HepG2 (cell line): ENCODE measurements around the gene MRPL3. TPM values are rescaled to one million over a fixed set of nuclear protein-coding genes. Genes with fewer than 3 reads are reported as not detected.

Experiments used
- ATAC-seq: fragments of 200-7000 bp; cut with Tn5 transposase; 3 replicates; pipeline ENCODE4 v1.9.1; 2020; ENCODE audit warnings: mild to moderate bottlenecking, moderate library complexity
- BruUV-seq: library from RNA; stranded (reverse); fragments of 400-500 nt; replicated peaks from 2 replicates; lab custom pipeline; 2021; lab: Mats Ljungman, UMichigan
- CTCF ChIA-PET: fragments of 300-600 bp; formaldehyde crosslinking; extraction: SDS; loops from one replicate; lab custom pipeline; 2021; ENCODE audit warnings: low total read pairs, inconsistent platforms, low intra/inter-chr PET ratio; lab: Yijun Ruan, JAX
- POLR2A ChIA-PET: fragments of 350-600 bp; sonication (Branson Sonifier 250); formaldehyde crosslinking; loops from one replicate; lab custom pipeline; 2020; ENCODE audit warnings: antibody characterized with exemption, inconsistent platforms; lab: Yijun Ruan, JAX
- DNase-seq: peaks from one replicate; pipeline ENCODE4 v3.0.0-alpha.2; 2015; ENCODE audit warnings: low spot score
- FAIRE-seq: peaks from 3 replicates; lab custom pipeline; 2011; peaks lifted over from hg19 to GRCh38; lab: Jason Lieb, UNC
- H2AFZ ChIP-seq: one replicate; pipeline ENCODE4 v1.6.1; 2011; ENCODE audit warnings: low read length, inconsistent platforms
- H3K27ac ChIP-seq: fragments of 300-600 bp; 3 replicates; pipeline ENCODE4 v1.8.0; 2011; ENCODE audit warnings: mixed run types, mild to moderate bottlenecking, mixed read lengths, low read length, inconsistent platforms; ENCODE audit not compliant: insufficient read depth; ENCODE audit errors: extremely low read length
- H3K27me3 ChIP-seq, 2 experiments: fragments of 200-600 bp in 1 of 2; 2 replicates in 1 of 2; 3 replicates in 1 of 2; pipeline versions ENCODE4 v1.6.0 to v1.8.0; 2011; ENCODE audit warnings: low read length in 2 of 2, mild to moderate bottlenecking in 2 of 2, moderate library complexity in 2 of 2, inconsistent platforms in 1 of 2; ENCODE audit not compliant: insufficient read depth in 2 of 2, control insufficient read depth in 1 of 2
- H3K36me3 ChIP-seq, 2 experiments: fragments of 200-600 bp in 1 of 2; replicated peaks in 1 of 2; 2 replicates in 1 of 2; 3 replicates in 1 of 2; pipeline versions ENCODE4 v1.5.1 to v1.8.0; 2011; ENCODE audit warnings: low read length in 2 of 2, inconsistent platforms in 1 of 2; ENCODE audit not compliant: insufficient read depth in 2 of 2, control insufficient read depth in 1 of 2
- H3K4me1 ChIP-seq: 2 replicates; pipeline ENCODE4 v1.5.1; 2012; ENCODE audit warnings: low read length, inconsistent platforms; ENCODE audit not compliant: insufficient read depth
- H3K4me2 ChIP-seq: 2 replicates; pipeline ENCODE4 v1.6.0; 2011; ENCODE audit warnings: low read depth, low read length, inconsistent platforms
- H3K4me3 ChIP-seq, 3 experiments: fragments of 200-600 bp in 1 of 3; sonication (generic), shearing (Covaris generic) in 1 of 3; replicated peaks in 1 of 3; 2 replicates each; pipeline ENCODE4 v1.5.1; 2011 to 2016; ENCODE audit warnings: low read length in 3 of 3, inconsistent platforms in 2 of 3, low read depth in 2 of 3, mild to moderate bottlenecking in 2 of 3, control low read depth in 1 of 3, mixed read lengths in 1 of 3; ENCODE audit not compliant: insufficient read depth in 1 of 3
- H3K79me2 ChIP-seq: one replicate; pipeline ENCODE4 v1.6.1; 2011; ENCODE audit warnings: low read length, inconsistent platforms; ENCODE audit not compliant: insufficient read depth
- H3K9ac ChIP-seq: 2 replicates; pipeline ENCODE4 v1.6.0; 2011; ENCODE audit warnings: mild to moderate bottlenecking, low read depth, low read length, inconsistent platforms; ENCODE audit not compliant: insufficient read depth
- H3K9me3 ChIP-seq: 2 replicates; pipeline ENCODE4 v1.5.1; 2012; ENCODE audit warnings: mild to moderate bottlenecking, low read length
- H4K20me1 ChIP-seq: 2 replicates; pipeline ENCODE4 v1.6.0; 2011; ENCODE audit warnings: inconsistent platforms, mild to moderate bottlenecking, low read length, moderate library complexity; ENCODE audit not compliant: insufficient read depth
- CHCHD3 ChIP-seq: sonication (generic); formaldehyde crosslinking; IDR thresholded peaks from 2 replicates; pipeline ENCODE4 v1.8.0; 2022; ENCODE audit warnings: mild to moderate bottlenecking, missing genetic modification reagents, moderate library complexity
- in situ Hi-C: cut with HindIII; loops from 2 replicates; pipeline ENCODE4 v1.10.0; 2017; ENCODE audit warnings: low pct_unique_long_range_greater_than_20kb; ENCODE audit not compliant: extremely low pct_ligation_motif_present
- intact Hi-C: fragments of 100-400 bp; cut with micrococcal nuclease; formaldehyde crosslinking; loops from one replicate; pipeline ENCODE4 v1.10.0; 2022; ENCODE audit not compliant: unreplicated experiment
- polyA plus RNA-seq, 8 experiments: library from polyadenylated mRNA; depleted of rRNA in 3 of 8; stranded (reverse) in 7 of 8; unstranded in 1 of 8; fragments of >200 nt; fragmentation: Illumina TruSeq in 4 of 8; extraction: Trizol in 4 of 8; gene quantifications; 2 replicates each; pipeline versions ENCODE4 v1.2.1 to v1.2.3, GENCODE V29; 2011 to 2016; ENCODE audit warnings: low read depth in 4 of 8, missing spikeins in 1 of 8, mixed read lengths in 1 of 8; ENCODE audit not compliant: insufficient read depth in 1 of 8
- total RNA-seq, 5 experiments: library from RNA; depleted of rRNA; stranded (reverse); fragments of >200 nt; fragmentation: Illumina TruSeq; extraction: Trizol; gene quantifications; 2 replicates each; pipeline ENCODE4 v1.2.3, GENCODE V29; 2016; ENCODE audit warnings: low read depth in 1 of 5
- TF ChIP-seq, protein P1 (sequence below): sonication (generic); formaldehyde crosslinking; IDR thresholded peaks from 2 replicates; pipeline ENCODE4 v1.4.0; 2020; ENCODE audit warnings: low read depth, mild to moderate bottlenecking, missing genetic modification reagents
- TF ChIP-seq, protein P2 (sequence below): sonication (generic); formaldehyde crosslinking; IDR thresholded peaks from 2 replicates; pipeline ENCODE4 v1.4.0; 2020; ENCODE audit warnings: missing genetic modification reagents, mild to moderate bottlenecking, borderline replicate concordance
- TF ChIP-seq, protein P3 (sequence below): sonication (generic); formaldehyde crosslinking; IDR thresholded peaks from 2 replicates; pipeline ENCODE4 v1.5.1; 2020; ENCODE audit warnings: missing genetic modification reagents, mild to moderate bottlenecking, borderline replicate concordance
- TF ChIP-seq, protein P4 (sequence below): IDR thresholded peaks from 2 replicates; pipeline ENCODE4 v1.6.1; 2016; ENCODE audit warnings: control low read depth
- TF ChIP-seq, protein P5 (sequence below): sonication (generic); formaldehyde crosslinking; IDR thresholded peaks from 2 replicates; pipeline ENCODE4 v1.4.0; 2020; ENCODE audit warnings: missing genetic modification reagents
- TF ChIP-seq, protein P6 (sequence below): sonication (generic); formaldehyde crosslinking; IDR thresholded peaks from 2 replicates; pipeline ENCODE4 v1.4.0; 2020; ENCODE audit warnings: missing genetic modification reagents
- TF ChIP-seq, protein P7 (sequence below): sonication (generic); formaldehyde crosslinking; conservative IDR thresholded peaks from 2 replicates; pipeline ENCODE4 v1.4.0; 2020; ENCODE audit warnings: mild to moderate bottlenecking, missing genetic modification reagents, moderate library complexity
- TF ChIP-seq, protein P8 (sequence below): sonication (generic); formaldehyde crosslinking; IDR thresholded peaks from 2 replicates; pipeline ENCODE4 v1.5.0; 2020; ENCODE audit warnings: missing genetic modification reagents

MRPL3 gene
- total and polyA plus RNA-seq, 2 of the 13 experiments (the other 11 are each of a cell fraction or from before 2014, with no cell fraction given): 114 to 172 TPM

DNA sequence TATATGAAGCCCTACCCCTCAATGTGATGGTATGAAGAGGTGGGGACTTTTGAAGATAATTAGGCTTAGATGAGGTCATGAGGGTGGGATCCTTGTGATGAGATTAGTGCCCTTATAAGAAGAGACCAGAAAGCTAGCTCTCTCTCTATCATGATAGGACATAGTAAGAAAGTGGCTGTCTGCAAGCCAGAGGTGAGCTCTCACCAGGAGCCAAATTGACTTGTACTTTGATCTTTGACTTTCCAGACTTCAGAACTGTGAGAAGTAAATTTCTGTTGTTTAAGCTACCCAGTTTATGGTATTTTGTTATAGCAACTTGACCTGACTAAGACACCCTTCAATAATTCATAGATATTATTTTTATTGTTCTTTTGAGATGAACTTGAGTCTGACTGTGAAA, 29.9 kb upstream of the MRPL3 start:
- no peak overlapping the region for H3K9ac ChIP-seq
- H3K4me3 ChIP-seq: no peak overlapping the region
- no peaks in the 10 kb centered on the region for H3K36me3 ChIP-seq
- H3K9me3 ChIP-seq: no peaks in the 10 kb centered on the region
- no peaks in the 10 kb centered on the region for H3K4me1 ChIP-seq
- no peak overlapping the region for H2AFZ ChIP-seq
- DNase-seq (no peak), FAIRE-seq (no peak), ATAC-seq (no peak)
- POLR2A ChIA-PET: no interaction called here
- no peak overlapping the region for H3K4me2 ChIP-seq
- H3K27ac ChIP-seq: no peak overlapping the region
- no peaks in the 10 kb centered on the region for H4K20me1 ChIP-seq
- intact Hi-C loops: no loop called here
- BruUV-seq: no TSS peak
- no peaks in the 10 kb centered on the region for H3K79me2 ChIP-seq
- CTCF ChIA-PET: no interaction called here
- in situ Hi-C loops: no loop called here
- H3K27me3 ChIP-seq: no peaks in the 10 kb centered on the region
- TF ChIP-seq, protein P1, sequence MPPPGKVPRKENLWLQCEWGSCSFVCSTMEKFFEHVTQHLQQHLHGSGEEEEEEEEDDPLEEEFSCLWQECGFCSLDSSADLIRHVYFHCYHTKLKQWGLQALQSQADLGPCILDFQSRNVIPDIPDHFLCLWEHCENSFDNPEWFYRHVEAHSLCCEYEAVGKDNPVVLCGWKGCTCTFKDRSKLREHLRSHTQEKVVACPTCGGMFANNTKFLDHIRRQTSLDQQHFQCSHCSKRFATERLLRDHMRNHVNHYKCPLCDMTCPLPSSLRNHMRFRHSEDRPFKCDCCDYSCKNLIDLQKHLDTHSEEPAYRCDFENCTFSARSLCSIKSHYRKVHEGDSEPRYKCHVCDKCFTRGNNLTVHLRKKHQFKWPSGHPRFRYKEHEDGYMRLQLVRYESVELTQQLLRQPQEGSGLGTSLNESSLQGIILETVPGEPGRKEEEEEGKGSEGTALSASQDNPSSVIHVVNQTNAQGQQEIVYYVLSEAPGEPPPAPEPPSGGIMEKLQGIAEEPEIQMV (CRISPR knock-in tag): no peak
- TF ChIP-seq, protein P2, sequence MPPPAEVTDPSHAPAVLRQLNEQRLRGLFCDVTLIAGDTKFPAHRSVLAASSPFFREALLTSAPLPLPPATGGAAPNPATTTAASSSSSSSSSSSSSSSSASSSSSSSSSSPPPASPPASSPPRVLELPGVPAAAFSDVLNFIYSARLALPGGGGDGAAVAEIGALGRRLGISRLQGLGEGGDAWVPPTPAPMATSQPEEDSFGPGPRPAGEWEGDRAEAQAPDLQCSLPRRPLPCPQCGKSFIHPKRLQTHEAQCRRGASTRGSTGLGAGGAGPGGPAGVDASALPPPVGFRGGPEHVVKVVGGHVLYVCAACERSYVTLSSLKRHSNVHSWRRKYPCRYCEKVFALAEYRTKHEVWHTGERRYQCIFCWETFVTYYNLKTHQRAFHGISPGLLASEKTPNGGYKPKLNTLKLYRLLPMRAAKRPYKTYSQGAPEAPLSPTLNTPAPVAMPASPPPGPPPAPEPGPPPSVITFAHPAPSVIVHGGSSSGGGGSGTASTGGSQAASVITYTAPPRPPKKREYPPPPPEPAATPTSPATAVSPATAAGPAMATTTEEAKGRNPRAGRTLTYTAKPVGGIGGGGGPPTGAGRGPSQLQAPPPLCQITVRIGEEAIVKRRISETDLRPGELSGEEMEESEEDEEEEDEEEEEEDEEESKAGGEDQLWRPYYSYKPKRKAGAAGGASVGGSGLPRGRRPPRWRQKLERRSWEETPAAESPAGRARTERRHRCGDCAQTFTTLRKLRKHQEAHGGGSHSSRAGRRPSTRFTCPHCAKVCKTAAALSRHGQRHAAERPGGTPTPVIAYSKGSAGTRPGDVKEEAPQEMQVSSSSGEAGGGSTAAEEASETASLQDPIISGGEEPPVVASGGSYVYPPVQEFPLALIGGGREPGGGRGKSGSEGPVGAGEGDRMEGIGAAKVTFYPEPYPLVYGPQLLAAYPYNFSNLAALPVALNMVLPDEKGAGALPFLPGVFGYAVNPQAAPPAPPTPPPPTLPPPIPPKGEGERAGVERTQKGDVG: no peak
- TF ChIP-seq, protein P3, sequence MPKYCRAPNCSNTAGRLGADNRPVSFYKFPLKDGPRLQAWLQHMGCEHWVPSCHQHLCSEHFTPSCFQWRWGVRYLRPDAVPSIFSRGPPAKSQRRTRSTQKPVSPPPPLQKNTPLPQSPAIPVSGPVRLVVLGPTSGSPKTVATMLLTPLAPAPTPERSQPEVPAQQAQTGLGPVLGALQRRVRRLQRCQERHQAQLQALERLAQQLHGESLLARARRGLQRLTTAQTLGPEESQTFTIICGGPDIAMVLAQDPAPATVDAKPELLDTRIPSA (CRISPR knock-in tag): no peak
- TF ChIP-seq, protein P4, sequence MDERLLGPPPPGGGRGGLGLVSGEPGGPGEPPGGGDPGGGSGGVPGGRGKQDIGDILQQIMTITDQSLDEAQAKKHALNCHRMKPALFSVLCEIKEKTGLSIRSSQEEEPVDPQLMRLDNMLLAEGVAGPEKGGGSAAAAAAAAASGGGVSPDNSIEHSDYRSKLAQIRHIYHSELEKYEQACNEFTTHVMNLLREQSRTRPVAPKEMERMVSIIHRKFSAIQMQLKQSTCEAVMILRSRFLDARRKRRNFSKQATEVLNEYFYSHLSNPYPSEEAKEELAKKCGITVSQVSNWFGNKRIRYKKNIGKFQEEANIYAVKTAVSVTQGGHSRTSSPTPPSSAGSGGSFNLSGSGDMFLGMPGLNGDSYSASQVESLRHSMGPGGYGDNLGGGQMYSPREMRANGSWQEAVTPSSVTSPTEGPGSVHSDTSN (CRISPR knock-in tag): no peak
- TF ChIP-seq CHCHD3 (CRISPR knock-in tag): no peak
- TF ChIP-seq, protein P5, sequence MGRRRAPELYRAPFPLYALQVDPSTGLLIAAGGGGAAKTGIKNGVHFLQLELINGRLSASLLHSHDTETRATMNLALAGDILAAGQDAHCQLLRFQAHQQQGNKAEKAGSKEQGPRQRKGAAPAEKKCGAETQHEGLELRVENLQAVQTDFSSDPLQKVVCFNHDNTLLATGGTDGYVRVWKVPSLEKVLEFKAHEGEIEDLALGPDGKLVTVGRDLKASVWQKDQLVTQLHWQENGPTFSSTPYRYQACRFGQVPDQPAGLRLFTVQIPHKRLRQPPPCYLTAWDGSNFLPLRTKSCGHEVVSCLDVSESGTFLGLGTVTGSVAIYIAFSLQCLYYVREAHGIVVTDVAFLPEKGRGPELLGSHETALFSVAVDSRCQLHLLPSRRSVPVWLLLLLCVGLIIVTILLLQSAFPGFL (CRISPR knock-in tag): no peak
- TF ChIP-seq, protein P6, sequence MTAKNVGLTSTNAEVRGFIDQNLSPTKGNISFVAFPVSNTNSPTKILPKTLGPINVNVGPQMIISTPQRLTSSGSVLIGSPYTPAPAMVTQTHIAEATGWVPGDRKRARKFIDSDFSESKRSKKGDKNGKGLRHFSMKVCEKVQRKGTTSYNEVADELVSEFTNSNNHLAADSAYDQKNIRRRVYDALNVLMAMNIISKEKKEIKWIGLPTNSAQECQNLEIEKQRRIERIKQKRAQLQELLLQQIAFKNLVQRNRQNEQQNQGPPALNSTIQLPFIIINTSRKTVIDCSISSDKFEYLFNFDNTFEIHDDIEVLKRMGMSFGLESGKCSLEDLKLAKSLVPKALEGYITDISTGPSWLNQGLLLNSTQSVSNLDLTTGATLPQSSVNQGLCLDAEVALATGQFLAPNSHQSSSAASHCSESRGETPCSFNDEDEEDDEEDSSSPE (CRISPR knock-in tag): no peak
- TF ChIP-seq, protein P7, sequence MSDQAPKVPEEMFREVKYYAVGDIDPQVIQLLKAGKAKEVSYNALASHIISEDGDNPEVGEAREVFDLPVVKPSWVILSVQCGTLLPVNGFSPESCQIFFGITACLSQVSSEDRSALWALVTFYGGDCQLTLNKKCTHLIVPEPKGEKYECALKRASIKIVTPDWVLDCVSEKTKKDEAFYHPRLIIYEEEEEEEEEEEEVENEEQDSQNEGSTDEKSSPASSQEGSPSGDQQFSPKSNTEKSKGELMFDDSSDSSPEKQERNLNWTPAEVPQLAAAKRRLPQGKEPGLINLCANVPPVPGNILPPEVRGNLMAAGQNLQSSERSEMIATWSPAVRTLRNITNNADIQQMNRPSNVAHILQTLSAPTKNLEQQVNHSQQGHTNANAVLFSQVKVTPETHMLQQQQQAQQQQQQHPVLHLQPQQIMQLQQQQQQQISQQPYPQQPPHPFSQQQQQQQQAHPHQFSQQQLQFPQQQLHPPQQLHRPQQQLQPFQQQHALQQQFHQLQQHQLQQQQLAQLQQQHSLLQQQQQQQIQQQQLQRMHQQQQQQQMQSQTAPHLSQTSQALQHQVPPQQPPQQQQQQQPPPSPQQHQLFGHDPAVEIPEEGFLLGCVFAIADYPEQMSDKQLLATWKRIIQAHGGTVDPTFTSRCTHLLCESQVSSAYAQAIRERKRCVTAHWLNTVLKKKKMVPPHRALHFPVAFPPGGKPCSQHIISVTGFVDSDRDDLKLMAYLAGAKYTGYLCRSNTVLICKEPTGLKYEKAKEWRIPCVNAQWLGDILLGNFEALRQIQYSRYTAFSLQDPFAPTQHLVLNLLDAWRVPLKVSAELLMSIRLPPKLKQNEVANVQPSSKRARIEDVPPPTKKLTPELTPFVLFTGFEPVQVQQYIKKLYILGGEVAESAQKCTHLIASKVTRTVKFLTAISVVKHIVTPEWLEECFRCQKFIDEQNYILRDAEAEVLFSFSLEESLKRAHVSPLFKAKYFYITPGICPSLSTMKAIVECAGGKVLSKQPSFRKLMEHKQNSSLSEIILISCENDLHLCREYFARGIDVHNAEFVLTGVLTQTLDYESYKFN (CRISPR knock-in tag): no peak
- TF ChIP-seq, protein P8, sequence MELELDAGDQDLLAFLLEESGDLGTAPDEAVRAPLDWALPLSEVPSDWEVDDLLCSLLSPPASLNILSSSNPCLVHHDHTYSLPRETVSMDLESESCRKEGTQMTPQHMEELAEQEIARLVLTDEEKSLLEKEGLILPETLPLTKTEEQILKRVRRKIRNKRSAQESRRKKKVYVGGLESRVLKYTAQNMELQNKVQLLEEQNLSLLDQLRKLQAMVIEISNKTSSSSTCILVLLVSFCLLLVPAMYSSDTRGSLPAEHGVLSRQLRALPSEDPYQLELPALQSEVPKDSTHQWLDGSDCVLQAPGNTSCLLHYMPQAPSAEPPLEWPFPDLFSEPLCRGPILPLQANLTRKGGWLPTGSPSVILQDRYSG (CRISPR knock-in tag): no peak
